Cerebellar nuclear complex (tissue), 1 donor: ENCODE data around the gene SKA2.
"Not testable (repeated sequence)": the region's sequence is repeated elsewhere in the genome, so short reads cannot be mapped to it uniquely, and the experiment has no call there.

Experiments used
- DNase-seq, 2 experiments: peaks; one replicate each; lab custom pipeline; 2025; lab: John Stamatoyannopoulos, UW

SKA2 gene

DNA sequence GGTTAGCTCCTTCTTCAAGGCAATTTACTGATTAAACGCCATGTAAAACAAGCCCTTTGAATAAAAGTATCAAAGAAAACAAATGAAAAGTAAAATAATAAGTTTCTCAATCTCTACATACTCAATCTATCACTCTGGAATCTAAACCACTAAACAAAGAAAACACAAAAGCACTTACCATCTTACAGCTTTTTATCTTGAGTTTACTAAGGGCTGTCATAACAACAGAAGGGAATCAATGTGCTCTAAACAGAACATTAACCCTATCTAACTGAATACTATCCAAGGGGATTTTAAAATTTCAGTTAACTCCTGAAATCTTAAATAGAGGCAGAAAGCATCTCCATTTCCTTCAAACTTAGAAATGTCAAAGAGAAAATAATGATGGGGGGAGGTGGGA lies 3.4 kb downstream of the SKA2 start:
- DNase-seq: no peak

DNA sequence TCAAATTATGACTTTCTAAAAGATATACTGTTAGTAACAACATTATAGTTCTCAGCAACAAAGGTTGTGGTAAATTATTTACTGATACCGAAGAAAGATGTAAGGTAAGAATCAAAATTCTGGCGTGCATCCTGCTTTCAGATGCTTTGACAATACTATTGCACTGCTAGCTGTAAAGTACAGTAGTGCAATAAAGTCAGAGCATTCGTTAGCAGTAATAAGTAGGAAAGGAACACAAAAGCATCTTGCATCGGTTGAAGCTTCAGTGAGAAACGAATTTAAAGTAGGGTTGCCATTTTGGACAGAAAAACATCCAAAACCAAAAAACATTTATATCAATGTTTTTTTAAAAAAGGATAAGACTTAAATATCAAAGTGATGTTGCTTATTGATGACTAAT lies 4.0 kb downstream of the SKA2 start:
- DNase-seq: no peak

DNA sequence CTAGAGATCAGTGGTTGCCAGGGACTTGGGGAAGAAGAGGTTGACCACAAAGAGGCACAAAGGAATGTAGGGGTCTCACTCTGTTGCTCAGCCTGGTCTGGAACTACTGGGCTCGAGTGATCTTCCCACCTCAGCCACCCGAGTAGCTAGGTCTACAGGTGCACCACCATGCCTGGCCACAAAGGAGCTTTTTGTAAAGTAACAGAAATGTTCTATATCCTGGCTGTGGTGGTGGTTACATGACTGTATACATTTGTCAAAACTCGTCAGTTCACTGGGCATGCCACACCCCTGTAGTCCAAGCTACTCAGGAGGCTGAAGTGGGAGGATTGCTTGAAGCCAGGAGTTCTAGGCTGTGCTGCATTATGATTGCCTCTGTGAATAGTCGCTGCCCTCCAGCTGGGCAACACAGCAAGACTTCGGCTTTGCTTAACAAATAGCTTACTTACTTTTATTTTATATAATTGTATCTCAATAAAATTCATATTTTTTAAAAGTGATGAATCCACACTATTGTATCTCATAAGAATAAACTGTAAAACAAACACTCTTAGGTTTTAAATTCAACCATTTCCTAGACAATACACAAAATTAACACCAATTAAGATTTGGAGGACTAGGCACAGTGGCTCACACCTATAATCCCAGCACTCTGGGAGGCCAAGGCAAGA lies 5.0 kb downstream of the SKA2 start:
- DNase-seq: no peak

DNA sequence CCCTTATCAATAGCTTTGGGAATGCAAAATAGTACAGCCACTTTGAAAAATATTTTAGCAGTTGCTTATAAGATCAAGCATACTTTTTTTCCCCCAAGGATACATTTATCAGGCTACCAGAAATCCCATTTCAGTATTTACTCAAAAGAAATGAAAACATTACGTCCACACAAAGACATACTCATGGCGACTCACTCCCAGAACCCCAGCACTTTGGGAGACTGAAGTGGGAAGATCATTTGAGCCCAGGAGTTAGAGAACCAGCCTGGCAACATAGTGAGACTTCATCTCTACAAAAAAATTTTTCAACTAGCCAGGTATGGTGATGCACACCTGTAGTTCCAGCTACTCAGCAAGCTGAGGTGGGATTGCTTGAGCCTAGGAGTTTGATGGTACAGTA lies 5.9 kb downstream of the SKA2 start:
- no peak for DNase-seq

DNA sequence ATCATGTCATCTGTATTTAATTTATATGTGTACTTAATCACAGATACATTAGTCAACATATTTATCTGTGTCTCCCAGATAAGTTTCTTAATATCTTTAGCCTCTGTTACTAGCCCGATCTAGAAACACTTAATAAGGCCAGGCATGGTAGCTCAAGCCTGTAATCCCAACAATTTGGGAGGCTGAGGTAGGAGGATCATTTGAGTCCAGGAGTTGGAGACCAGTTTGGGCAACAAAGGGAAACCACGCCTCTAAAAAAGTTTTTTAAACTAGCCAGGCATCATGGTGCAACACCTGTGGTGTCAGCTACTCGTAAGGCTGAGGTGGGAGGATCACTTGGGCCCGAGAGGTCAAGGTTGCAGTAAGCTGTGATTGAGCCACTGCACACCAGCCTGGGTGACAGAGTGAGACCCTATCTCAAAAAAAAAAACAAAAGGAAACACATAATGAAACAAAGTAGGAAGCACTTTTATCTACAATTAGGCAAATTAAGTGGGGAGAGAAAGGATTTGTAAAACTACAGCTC lies 9.4 kb downstream of the SKA2 start:
- no peak for DNase-seq

DNA sequence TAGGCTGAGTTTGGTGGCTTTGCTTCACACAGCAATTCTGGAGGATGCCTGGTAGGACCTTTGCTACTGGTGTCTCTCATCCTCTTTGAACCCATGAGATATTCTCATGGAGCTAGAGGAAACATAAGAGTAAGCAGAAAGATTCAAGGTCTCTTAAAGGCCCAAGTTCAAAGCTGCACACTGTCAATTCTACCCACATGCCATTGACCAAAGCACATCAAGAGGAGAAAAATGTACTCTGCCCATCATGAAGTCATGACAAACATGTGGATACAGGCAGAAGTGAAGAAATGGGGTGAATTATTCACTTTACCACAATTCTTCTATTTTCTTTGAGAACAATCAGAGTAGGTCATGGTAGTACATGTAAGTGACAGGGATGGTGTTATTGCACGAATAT lies 13.1 kb downstream of the SKA2 start:
- no peak for DNase-seq

DNA sequence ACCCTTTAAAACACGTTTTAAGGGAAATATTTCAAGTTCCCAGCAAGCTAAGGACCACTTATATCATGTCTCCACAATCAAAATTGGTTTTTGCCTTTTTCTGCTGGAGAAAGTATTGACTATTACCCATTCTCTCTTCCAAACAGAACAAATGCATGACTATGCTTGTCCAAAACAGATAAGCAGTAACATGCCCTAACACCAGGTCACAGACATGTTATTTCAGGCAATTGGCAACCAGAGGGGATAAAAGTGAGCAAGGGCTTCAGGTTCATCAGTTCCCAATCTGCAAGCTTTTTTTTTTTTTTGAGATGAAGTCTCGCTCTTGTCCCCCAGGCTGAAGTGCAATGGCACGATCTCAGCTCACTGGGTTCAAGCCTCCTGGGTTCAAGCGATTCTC lies 15.0 kb downstream of the SKA2 start:
- no peak for DNase-seq

DNA sequence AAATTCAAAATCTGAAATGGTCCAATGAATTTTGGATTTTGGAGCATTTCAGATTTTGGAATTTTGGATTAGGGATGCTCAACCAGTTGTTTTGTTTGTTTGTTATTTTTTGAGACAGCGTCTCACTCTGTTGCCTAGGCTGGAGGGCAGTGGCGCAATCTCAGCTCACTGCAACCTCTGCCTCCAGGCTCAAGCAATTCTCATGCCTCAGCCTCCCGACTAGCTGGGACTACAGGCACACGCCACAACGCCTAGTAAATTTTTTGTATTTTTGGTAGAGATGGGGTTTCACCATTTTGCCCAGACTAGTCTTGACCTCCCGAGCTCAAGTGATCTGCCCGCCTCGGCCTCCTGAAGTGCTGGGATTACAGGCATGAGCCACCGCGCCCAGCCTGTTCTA lies 16.6 kb downstream of the SKA2 start:
- not testable (repeated sequence) for DNase-seq

DNA sequence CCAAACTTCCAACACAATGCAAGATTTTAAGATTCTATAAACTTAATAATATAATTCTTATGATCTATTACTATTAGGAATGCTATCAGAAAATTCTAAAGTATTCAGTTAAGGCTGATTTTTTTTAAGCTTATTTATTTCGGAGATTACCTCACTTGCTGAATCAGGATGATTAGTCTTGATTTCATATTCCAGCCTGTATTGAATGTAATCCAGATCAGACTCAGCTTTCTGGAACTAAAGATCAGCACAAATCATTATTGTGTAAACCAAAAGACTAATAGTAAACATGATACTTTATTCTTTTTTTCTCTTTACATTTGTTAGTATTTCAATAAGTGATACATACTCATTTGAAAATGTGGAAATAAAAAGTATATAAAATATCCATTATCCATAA lies 23.9 kb downstream of the SKA2 start:
- DNase-seq: no peak

DNA sequence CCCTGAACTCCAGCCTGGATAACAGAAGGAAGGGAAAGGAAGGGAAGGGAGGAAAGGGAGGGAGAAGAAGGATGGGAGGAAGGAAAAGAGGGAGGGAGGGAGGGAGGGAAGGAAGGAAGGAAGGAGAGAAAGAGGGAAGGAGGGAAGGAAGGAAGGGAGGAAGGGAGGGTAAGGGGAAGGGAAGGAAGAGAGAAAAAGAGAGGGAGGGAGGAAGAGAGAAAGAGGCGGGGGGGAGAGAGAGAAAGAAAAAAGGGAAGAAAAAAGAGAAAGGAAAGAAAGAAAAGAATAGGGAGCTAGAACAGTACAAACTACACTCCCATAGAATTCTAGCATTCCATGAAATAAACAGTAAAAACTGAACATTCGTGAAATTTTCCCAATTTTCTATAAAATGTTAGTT lies 25.2 kb downstream of the SKA2 start:
- no peak for DNase-seq

DNA sequence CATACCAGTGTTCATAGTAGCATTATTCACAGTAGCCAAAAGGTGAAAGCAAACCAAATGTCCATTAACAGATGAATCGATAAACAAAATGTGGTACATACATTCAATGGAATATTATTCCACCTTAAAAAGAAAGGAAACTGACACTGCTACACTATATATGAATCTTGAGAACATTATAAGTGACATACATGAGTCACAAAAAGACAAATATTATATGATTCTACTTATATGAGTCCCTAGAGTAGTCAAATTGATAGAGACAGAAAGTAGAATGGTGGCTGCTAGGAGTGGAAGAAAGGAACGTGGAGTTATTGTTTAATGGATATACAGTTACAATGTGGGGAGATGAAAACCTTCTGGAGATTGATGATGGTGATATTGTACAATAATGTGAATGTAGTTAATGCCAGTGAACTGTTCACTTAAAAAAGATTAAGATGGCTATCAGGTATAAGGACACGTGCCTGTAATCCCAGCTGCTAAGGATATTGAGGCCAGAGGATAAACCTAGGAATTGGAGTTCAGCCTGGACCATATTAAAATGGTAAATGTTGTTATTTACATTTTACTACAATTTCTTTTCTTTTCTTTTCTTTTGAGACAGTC lies 28.1 kb downstream of the SKA2 start:
- no peak for DNase-seq

DNA sequence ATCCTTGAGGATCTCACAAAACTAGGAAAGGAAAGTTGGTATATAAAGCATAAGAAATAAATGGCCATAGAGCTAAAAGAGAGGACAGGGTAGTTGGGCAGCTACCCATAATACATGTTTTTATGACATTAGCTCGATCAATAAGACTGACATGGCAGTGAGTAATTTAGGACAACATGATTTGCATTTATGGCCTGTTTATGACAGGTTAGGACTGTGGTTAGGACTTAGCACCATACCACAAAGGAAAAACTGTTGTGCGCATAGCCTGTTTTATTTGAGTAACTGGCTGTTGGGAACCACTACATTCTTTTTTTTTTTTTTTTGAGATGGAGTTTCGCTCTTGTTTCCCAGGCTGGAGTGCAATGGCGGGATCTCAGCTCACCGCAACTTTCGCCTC lies 30.3 kb downstream of the SKA2 start:
- DNase-seq: no peak

DNA sequence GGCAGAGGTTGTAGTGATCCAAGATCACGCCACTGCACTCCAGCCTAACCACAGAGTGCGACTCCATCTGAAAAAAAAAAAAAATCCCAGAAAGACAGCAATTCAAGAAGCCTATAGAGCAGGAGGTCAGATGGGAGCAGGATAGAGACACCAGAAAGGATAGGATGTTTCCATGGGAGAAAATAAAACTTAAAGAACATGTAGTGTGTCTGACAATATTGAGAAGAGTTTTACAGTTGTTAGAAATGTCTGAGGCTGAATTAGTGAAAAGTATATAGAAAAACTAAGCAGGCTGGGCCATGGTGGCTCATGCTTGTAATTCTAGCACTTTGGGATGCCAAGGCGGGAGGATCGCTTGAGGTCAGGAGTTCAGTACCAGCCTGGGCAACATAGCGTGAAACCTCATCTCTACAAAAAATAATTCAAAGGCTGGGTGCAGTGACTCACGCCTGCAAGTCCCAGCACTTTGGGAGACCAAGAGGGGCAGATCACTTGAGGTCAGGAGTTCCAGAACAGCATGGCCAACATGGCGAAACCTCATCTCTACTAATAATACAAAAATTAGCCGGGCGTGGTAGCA lies 33.0 kb downstream of the SKA2 start:
- no peak for DNase-seq

DNA sequence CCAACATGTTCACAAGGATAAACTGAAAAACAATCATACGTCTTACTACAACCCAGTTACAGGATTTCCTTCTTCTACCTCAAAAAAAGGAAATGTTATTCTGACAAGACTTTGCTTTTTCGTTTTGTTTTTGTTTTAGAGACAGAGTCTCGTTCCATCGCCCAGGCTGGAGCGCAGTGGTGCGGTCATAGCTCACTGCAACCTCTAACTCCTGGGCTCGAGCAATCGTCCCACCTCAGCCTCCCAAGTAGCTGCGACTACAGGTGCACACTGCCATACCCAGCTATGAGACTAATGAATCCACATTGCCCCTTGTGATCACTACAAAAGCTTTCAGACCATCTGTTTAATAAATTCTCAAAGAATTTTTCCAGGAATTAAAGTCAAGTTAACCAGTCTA lies 39.5 kb downstream of the SKA2 start:
- no peak for DNase-seq

DNA sequence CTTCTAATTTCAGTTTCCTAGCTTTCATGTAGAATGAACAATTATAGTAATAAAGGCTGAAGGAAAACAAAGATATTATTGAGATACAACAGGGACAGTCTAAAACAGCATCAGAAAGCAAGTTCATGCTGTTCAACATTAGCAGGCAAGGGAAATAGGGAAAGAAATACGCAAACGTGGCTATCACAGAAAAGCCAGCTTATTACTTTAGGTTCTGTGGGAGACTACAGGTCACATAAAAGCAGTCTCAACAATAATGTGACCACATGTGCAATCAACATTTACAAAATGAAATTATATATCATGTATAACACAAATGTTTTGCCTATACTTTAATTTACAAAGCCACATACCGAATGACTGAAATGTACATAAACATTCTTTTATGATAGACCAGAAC lies 43.4 kb downstream of the SKA2 start:
- no peak for DNase-seq

DNA sequence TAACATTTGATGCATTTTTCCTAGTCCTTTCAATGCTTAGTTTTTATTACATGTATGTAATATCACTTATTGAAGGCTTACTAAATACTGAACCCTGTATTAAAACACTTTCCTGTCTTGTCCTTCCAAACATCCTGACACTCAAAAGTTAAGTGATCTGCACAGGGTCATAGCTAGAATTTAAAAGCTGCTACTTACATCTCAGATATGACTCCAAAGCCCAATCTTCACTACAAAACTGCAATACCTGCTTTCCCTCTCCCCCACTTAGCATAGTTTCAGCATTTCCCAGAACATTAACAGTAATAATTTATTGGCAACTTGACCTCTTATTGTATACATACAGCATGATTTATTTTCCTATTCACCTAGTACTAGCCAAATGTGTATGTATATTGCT lies 44.0 kb downstream of the SKA2 start:
- no peak for DNase-seq

DNA sequence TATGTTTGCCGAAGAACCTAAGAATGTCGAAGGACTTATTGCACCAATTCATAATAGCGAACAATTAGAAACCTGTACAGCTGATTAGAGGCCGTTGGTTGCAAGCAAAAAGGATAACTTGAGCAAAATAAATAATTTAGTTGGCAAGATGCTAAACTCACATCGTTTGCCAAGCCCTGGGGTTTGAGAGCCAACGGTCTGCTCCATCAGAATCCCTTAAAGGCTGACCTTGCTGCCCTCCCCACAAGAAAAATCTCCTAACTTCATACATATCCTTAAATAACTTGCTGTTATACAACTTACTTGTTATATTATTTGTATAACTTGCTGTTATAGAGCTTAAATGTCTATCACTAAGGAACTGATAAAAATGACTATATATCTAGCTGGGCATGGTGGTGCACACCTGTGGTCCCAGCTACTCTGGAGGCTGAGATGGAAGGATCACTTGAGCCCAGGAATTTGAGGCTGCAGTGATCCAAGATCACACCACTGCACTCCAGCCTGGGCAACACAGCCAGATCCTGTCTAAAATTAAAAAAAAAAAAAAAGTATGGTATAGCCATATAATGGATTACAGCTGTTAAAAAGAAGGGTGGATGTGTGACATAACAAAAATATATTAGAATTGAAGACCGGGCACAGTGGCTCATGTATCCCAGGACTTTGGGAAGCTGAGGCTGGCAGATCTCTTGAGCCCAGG lies 46.4 kb downstream of the SKA2 start:
- no peak for DNase-seq

DNA sequence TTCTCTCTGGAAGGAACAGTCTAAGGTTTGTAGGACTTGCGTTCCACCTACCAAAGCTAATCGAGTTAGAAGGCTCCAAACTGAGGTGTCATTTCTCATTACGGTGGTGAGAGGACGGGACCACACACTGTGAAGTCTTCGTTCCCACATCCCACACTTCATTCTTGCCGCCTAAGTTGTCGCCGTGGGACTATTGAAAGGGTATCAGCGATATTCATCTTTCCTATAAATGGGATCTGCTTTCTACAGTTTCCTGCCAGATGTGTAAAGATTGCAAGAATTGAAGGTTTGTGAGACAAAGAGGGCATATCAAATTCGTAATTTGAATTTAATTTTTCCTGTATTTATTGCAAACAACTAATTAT lies 47.7 kb downstream of the SKA2 start:
- no peak for DNase-seq

DNA sequence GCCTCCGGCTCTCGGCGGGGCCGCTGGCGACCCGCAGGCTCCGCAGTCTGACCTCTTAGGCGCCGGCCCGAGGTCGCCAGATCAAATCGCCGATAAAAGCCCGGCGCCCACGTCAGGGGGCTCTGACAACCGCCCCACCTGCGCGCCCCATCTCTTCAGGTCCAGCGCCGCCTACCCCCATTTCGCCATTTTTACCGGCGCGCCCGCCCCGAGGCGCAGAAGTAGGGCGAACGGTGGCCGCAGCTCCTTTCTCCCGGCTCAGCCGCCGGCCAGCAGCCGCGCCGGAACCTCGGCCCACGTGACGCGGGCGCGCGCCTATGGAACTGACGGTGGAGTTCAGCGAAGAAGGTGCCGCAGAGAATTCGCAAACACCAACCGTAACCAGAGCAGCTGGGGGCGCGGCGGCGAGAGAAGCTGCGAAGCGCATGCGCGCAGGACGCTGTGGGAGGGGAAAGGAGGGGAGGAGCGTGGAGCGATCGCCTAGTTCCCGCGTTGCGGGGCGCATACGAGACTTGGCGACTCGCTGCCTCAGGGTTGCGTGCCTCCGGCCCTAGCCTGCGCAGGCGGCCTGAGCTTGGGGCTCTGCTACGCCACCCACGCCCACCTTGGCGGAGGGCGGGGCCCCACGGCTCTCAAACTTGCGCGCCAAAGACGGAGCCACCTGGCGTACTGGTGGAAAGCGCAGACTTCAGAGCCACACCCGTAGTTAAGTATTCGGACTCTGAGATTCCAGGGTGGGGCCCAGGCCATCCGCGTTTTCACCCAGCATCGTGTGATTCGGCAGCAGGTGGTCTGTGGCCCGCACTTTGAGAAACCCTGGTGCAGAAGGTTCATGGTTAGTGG lies 48.3 kb downstream of the SKA2 start, which contains the start of gene TRIM37:
Gene TRIM37, minus strand, starts transcription at position 418 of the 843 bp plus-strand sequence. CDS start 419 bp downstream, outside the sequence.
- DNase-seq: peak; percentile 69 to 81

DNA sequence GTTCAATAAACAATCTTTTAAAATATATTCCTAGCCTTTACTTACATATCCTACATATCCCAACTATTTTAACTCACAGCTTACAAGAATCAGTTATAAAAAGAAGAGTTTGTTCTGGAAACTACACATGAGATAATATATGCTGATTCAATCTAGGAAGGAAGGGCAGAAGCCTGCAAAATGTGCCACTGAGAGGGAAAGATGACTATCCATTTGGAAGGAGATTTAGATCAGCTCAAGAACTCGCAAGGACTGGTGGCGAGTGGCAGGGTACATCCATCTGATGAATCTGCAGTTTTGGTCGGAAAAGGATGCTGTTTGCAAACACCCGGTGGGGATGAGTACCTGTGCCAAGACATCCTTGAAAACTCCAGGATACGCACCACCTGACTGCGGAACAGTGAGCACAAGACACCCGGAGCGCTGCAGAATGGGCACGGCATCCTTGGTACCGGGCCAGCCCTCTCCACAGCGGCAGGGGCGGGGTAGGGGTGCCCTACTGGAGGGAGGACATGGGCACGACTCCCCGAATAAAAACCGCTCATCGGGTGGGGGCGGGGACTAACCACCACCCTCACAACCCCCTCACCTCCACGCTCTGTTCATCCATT lies 49.0 kb downstream of the SKA2 start:
- DNase-seq: peak; percentile 8 to 20

DNA sequence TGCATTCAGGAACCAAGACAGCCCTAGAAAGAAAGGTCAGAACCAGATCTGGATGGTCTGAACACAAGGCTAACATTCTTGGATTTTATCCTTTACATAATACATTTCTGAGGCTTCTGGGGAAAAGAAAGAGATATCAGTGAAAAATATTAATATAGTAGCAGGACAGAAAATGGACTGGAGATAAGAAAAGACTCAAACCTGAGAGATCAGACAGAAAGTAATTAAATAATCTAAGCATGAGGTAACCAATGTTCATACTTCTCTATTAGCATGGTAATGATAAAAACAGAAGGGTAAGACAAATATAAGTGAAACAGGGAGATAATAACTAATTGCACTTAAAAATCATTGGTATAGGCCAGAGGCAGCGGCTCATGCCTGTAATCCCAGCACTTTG lies 53.8 kb downstream of the SKA2 start:
- no peak for DNase-seq

DNA sequence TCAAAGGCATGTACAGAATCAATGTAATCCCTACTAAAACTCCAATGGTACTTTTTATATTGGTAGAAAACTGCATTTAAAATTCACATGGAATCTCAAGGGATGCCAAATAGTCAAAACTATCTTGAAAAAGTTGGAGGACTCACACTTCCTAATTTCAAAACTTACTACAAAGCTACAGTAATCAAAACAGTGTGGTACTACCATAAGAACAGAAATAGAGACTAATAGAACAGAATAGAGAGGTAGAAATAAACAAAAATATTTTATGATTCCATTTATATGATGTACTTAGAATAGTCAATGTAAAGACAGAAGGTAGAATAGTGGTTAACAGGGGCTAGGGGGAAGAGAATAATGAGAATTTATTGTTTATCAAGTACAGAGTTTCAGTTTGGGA lies 57.1 kb downstream of the SKA2 start:
- no peak for DNase-seq
